ENCODE measurements around the gene KRAS.

GRCh38 chr12:25189656-25190055, 61.1 kb downstream of the KRAS start:
- TF ChIP-seq, protein P1, sequence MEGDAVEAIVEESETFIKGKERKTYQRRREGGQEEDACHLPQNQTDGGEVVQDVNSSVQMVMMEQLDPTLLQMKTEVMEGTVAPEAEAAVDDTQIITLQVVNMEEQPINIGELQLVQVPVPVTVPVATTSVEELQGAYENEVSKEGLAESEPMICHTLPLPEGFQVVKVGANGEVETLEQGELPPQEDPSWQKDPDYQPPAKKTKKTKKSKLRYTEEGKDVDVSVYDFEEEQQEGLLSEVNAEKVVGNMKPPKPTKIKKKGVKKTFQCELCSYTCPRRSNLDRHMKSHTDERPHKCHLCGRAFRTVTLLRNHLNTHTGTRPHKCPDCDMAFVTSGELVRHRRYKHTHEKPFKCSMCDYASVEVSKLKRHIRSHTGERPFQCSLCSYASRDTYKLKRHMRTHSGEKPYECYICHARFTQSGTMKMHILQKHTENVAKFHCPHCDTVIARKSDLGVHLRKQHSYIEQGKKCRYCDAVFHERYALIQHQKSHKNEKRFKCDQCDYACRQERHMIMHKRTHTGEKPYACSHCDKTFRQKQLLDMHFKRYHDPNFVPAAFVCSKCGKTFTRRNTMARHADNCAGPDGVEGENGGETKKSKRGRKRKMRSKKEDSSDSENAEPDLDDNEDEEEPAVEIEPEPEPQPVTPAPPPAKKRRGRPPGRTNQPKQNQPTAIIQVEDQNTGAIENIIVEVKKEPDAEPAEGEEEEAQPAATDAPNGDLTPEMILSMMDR (conservative IDR thresholded peaks at IDR 0.05) = no peak
- no peak for TF ChIP-seq ZFX (IDR thresholded peaks at IDR 0.05)

Measured in C4-2B (cell line).